Activated CD4-positive, CD25-positive, alpha-beta regulatory T cell treated with anti-CD3 and anti-CD28 coated beads, Interleukin-2, amount 50 U/mL, for 24 hours (primary cell): ENCODE results near the gene TCF3.
"Not testable (repeated sequence)": the region's sequence is repeated elsewhere in the genome, so short reads cannot be mapped to it uniquely, and the experiment has no call there.

Experiments
- ATAC-seq, 2 donors: fragments of 150-1000 bp; cut with Tn5 transposase; one replicate each; pipeline ENCODE4 v1.10.0; 2021; ENCODE audit warnings: mild to moderate bottlenecking in 1 of 2, moderate library complexity in 1 of 2

TCF3 gene

DNA sequence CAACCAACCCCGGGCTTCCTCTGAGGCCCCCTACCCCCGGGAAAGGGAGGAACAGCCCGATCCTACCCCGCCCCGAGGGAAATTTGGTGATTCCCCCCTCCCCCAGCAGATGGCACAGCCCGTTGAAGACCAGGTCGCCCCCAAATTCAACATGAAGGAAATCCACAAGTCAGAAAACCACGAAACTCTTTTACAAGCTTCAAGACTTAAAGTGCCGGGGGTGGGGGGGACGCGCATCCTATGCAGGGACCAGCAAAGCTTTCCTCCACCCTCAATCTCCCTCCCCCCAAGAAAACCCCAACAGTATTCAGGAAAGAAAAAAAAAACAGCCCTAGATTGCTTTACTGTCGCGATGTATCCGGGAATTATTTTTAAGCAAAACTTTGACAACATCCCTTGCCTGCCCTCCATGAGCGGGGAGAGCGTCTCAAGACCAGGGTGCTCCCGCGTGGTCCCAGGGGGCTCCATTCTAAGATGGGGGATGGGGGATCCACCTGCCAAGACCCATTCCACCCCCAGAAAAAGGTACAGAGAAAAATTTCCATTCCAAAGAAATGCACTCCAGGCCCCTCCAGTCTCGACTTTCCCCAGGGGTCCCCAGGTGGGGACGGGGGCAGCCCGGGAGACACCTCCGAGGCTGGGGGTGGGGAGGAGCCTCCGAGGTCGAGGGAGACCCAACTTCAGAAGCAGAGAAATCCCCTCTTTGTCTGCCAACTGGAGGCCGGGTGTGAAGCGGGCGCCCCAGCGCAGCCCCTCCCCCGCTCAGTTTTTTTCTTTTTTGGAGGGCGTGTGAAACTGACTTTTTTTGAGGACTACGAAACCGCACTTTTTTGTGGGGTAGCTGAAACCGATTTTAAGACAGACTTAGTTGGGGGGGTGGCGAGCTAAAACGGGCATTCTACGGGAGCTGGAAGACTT is 1.5 kb downstream of the TCF3 start:
- no peak for ATAC-seq

GRCh38 chr19:1649706-1650649 is 2.4 kb downstream of the TCF3 start:
- ATAC-seq: no peak

GRCh38 chr19:1648920-1649541 is 3.4 kb downstream of the TCF3 start:
- ATAC-seq: no peak

DNA sequence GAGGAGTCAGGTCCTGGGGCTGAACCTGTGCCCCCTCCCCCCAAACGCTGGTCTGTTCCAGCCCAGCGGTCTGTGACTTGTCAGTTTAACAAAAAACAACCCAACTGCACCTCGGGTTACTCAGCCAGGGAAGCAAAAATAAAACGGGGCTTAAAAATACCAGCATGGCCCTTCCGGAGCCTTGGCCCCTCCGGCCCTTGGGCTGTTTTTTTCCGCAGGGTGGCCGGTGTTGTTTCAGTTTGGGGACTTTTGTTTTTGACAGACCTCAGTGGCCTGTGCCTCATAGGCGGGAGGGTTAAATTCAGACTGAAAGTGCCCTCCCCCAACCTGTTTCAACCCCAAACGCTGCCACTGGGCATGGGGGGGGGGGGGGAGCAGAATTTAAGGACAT is 4.0 kb downstream of the TCF3 start:
- no peak for ATAC-seq

- no peak for ATAC-seq
Measured at GRCh38 chr19:1647501-1648458, 4.6 kb downstream of the TCF3 start.

DNA sequence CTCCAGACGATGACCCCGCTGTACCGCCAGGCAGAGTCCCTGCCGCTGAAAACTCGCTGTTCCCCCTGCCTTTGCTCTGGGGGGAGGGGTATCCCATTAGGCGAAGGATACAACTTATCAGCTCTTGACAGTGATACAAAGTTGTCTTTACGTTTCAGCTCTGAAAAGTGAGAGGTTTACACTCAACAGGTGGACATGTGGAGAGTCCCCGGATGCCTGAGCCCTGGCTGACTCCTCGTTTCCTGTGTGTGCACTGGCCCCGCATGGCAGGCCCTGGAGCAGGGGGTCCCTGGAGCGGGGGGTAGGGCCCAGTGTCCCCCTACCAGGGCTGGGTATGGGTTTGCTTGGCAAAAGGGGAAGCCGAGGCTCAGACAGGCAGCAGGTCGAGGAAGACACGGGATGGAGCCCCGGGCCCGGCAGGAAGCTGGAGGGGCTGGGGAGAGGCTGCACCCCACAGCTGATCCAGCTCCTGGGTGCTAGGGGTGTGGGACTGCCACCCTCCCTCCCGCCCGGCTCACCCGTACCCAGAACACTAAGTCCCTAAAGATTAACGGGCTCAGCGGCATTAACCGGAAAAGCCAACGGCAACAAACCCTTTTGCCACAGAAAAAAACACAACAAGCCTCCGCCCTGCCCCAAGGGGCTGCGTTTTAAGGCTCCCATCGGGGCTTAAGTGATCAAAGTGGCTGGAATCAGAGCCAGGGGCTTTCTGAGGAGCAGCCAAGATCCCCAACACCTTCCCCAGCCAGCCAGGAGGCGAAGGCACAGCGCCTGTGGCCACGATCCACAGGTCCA is 5.6 kb downstream of the TCF3 start:
- ATAC-seq: no peak

DNA sequence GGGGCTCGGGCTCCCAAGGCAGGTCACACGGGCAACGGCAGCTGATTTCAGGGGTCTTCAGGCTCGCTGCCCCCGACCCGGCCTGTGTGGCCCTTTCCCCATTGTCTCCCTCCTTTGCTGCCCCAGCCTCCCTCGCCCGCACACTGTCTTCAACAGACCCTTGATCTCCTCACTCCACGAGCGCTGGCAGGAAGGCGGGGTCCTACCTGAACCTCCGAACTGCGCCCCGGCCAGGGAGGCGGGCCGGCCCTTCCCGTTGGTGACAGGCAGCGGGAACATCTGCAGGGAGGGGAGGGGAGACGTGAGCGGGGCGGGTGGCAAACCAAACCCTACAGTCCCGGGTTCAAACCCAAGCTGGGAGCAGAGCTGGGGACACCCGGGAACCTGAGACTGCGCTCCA is 6.3 kb downstream of the TCF3 start:
- ATAC-seq: no peak

- ATAC-seq: no peak
Measured at GRCh38 chr19:1645299-1645698, 7.1 kb downstream of the TCF3 start.

- no peak for ATAC-seq
Measured at GRCh38 chr19:1644070-1644469, 8.3 kb downstream of the TCF3 start.

GRCh38 chr19:1640893-1641448 is 11.4 kb downstream of the TCF3 start:
- not testable (repeated sequence) for ATAC-seq

- no peak for ATAC-seq
Measured at GRCh38 chr19:1636325-1637236, 15.8 kb downstream of the TCF3 start.

- ATAC-seq: no peak
Measured at GRCh38 chr19:1634938-1635243, 17.5 kb downstream of the TCF3 start.

- no peak for ATAC-seq
Measured at GRCh38 chr19:1634242-1634937, 18.0 kb downstream of the TCF3 start.

GRCh38 chr19:1633269-1633826 is 19.1 kb downstream of the TCF3 start:
- no peak for ATAC-seq

GRCh38 chr19:1632462-1633268 is 19.8 kb downstream of the TCF3 start:
- ATAC-seq: no peak

DNA sequence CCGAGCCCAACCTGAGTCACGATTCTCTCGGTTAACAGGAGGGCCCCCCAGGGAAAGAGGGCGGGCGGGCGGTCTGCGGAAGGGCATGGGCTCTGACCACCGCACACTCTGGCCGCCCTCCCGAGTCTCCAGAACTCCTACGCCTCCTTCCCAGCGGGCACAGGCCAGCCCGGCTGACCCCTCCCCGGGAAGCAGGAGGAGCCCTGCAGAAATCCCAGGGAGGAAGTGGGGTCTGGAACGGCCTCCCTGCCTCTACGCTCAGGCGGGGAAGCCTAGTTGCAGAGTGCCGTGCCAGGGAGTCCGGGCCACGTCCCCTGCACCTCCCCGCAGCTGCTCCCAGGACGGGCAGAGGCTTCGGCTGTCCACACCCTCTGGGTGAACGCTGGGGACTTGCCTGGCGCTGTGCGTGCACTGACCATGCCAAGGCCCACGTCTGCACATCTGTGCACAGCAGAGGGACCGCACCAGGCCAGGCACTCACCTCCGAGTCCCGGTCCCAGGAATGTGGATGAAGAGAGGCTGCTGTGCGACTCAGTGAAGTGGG is 20.8 kb downstream of the TCF3 start:
- ATAC-seq: no peak

- ATAC-seq: no peak
Measured at GRCh38 chr19:1630811-1631210, 21.6 kb downstream of the TCF3 start.

GRCh38 chr19:1630012-1630411 is 22.4 kb downstream of the TCF3 start:
- ATAC-seq: no peak
